ENCODE measurements around the gene ADARB2.

- TF ChIP-seq CTCF (IDR thresholded peaks at IDR 0.05) (no peak), POLR2A (IDR thresholded peaks at IDR 0.05) (no peak)
These were observed 522.3 kb downstream of the ADARB2 start for GRCh38 chr10:1214882-1215540.

Data from suprapubic skin (tissue), 3 donors.